Left ventricle myocardium superior (tissue), 1 donor: Measurements from ENCODE around the gene HSD17B10. TPM values are rescaled to one million over a fixed set of nuclear protein-coding genes. Genes with fewer than 3 reads are reported as not detected.
"Not testable (repeated sequence)": the region's sequence is repeated elsewhere in the genome, so short reads cannot be mapped to it uniquely, and the experiment has no call there.

Experiments used
- ATAC-seq: fragments of 200-7000 bp; cut with Tn5 transposase; one replicate; pipeline ENCODE4 v1.9.1; 2020; ENCODE audit warnings: mild to moderate bottlenecking, moderate library complexity
- DNase-seq: peaks from one replicate; pipeline ENCODE4 v3.0.0-alpha.2; 2020
- intact Hi-C: fragments of 100-400 bp; cut with micrococcal nuclease; formaldehyde crosslinking; loops from one replicate; pipeline ENCODE4 v1.11.0; 2022
- total RNA-seq: library from RNA; stranded (reverse); fragmentation: NEBNext Ultra II Directional; extraction: Animal tissue kit (Norgen Biotek cat#: 25700); gene quantifications from one replicate; pipeline ENCODE4 v1.2.1, GENCODE V29; 2021
- donor health status: DM: no; HTN: yes; CAD: no; lungs with severe emphysema.

The HSD17B10 gene
- total RNA-seq, 1 donor from 2014 or later: 102 TPM

GRCh38 chrX:53440101-53440500, 5.9 kb upstream of the HSD17B10 start:
- no peak for ATAC-seq
- intact Hi-C loops: no loop called here
- no peak for DNase-seq

DNA sequence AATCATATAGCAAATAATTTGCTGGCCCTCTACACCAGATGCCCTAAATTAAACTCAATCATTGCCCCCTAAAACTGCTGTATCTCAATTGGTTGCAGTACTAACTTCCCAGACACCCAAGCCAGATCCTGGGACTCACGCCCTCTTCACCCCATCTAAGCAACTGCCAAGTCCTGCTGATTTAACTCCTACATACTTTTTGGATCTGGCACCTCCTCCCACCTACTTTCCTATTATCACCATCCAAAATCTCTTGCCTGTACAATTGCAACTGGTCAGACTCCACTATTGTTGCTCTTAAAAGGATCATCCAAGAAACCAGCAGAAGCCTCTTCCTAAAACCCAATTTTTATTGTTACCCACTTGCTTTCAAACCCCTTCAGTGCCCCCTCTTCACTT, 4.7 kb upstream of the HSD17B10 start:
- DNase-seq (no peak), ATAC-seq (no peak)
- intact Hi-C loops: loop anchor here (10.0 kb wide), 1 partner anchor 124 kb away; no protein-coding TSS in a partner anchor

DNA sequence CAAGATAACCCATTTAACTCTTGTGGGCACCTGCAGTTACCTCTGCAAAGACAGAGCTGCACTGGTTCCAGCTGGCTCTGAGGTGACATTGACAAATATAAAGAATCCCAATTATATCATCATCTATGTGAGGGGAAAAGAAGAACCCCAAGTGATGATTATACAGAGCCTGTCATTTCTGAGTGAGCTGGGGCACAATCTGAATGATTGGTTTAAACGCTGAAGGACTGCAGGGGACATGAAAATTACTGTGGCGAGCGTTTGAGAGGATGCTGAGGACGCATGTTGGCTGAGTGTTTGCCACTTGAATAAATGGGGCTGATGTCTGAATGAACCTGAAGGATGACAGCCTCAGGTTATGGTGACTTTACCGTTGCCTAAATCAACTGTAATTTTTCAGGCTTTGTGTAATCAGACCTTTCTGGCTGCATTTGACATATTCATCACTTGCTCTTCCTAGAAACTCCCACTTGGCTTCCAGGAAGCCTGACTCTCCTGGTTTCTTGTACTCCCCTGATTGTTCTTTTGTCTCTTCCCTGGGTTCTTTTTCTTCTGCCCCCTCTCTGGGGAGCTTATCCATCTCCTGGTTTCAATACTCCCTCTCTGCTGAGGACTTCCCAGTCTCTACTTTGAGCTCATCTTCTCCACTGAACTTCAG, 4.1 kb upstream of the HSD17B10 start:
- intact Hi-C loops: loop anchor here (10.0 kb wide), 1 partner anchor 124 kb away; no protein-coding TSS in a partner anchor
- ATAC-seq (no peak), DNase-seq (no peak)

GRCh38 chrX:53437206-53437605, 3.0 kb upstream of the HSD17B10 start:
- ATAC-seq (no peak), DNase-seq (no peak)
- intact Hi-C loops: loop anchor here (10.0 kb wide), 1 partner anchor 122 kb away; no protein-coding TSS in a partner anchor

DNA sequence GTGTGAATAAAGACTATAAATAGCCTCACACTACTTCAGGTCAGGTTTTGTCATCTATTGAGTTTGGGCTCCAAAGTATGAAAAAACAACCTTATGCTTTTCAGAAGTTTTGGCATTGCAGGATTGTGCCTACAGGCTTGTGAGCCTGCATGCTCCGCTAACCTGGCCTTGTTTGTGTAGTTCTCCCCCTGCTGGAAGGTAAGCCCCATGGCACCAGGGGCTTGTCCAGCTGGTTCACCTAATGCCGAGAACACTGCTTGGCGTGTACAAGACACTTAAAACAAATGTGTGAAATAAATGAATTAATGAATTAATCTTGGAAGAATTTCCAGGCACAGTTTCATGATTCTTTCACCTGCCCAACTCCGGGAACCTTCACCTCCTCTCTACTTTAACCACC, 1.8 kb upstream of the HSD17B10 start:
- intact Hi-C loops: loop anchor here (10.0 kb wide), 1 partner anchor 121 kb away; no protein-coding TSS in a partner anchor
- DNase-seq: peak; percentile 47
- peak; percentile 51 for ATAC-seq

DNA sequence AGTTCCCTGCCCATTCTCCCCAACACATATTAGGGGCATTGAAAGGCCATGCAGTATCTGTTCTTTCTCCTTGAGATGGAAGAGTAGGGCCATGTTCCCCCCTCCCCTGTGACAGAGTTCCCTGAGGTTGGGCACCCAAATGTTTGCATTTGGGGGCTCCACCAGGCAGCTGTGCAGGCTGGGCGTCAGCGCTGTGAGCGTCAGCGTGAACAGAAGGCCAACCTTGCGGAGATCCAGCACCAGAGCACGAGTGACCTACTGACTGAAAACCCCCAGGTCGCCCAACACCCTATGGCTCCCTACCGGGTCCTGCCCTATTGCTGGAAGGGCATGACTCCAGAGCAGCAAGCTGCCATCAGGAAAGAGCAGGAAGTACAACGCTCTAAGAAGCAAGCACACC, 3.9 kb downstream of the HSD17B10 start:
- no peak for ATAC-seq
- no peak for DNase-seq
- intact Hi-C loops: loop anchor here (10.0 kb wide), 1 partner anchor 115 kb away; no protein-coding TSS in a partner anchor

- ATAC-seq (no peak), DNase-seq (no peak)
- intact Hi-C loops: loop anchor here (10.0 kb wide), 1 partner anchor 115 kb away; no protein-coding TSS in a partner anchor
Measured at GRCh38 chrX:53429755-53430154, 4.4 kb downstream of the HSD17B10 start.

- no peak for DNase-seq
- intact Hi-C loops: no loop called here
- ATAC-seq: no peak
Measured at GRCh38 chrX:53422861-53423306, 11.3 kb downstream of the HSD17B10 start, which contains the start of gene RIBC1. Gene RIBC1 (plus strand): TSS chrX:53422873. CDS start chrX:53426277, 3,404 bp downstream.

- intact Hi-C loops: no loop called here
- ATAC-seq (peak; percentile 97), DNase-seq (peak; percentile 96)
Measured at GRCh38 chrX:53422086-53422860, 11.9 kb downstream of the HSD17B10 start, which contains the start of gene SMC1A. Gene SMC1A (minus strand): TSS chrX:53422654. CDS start chrX:53422600, 54 bp downstream.

- intact Hi-C loops: no loop called here
- no peak for DNase-seq
- no peak for ATAC-seq
Measured at GRCh38 chrX:53421772-53422085, 12.4 kb downstream of the HSD17B10 start.

DNA sequence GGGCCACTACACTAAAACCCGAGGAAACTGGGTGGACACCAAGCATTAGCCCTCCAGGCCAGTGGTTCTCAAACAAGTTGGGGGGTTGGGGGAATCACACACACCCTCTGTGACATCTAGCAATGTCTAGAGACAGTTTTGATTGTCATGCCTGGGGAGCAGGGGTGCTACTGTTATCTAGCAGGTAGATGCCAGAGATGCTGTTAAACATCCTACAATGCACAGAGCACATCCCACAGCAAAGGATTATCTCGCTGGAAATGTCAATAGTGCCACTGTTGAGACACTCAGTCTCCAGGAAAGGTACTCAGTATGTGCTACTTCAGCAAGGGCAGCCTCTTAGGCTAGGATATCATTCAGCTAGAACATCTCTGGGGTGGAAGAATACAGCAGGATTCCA, 13.0 kb downstream of the HSD17B10 start:
- DNase-seq: no peak
- no peak for ATAC-seq
- intact Hi-C loops: no loop called here

- DNase-seq, intact Hi-C loops, ATAC-seq: not testable (repeated sequence)
Measured at GRCh38 chrX:53420351-53420750, 13.8 kb downstream of the HSD17B10 start.

GRCh38 chrX:53412446-53412845, 21.7 kb downstream of the HSD17B10 start:
- intact Hi-C loops: no loop called here
- DNase-seq (no peak), ATAC-seq (no peak)

- ATAC-seq (no peak), DNase-seq (no peak)
- intact Hi-C loops: no loop called here
Measured at GRCh38 chrX:53403535-53403934, 30.6 kb downstream of the HSD17B10 start.

DNA sequence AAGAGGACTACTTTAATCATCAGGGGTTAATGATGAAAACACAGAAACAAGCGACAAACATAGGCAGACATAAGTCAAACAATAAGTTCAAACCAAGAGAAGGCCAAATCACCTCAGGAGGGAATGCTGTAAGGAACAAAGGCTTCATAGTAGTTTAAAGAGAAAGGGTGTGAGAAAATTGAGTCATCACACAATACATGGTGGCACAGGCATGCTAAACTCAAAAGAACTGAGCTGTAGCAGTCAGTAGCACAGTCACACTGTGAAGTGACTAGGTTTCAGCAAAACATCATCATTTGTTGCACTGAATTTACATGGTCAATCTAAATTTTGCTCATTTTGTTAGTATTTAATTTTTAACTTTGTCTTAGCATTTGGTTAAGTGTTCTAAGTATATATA, 36.0 kb downstream of the HSD17B10 start:
- intact Hi-C loops: no loop called here
- ATAC-seq: no peak
- no peak for DNase-seq

DNA sequence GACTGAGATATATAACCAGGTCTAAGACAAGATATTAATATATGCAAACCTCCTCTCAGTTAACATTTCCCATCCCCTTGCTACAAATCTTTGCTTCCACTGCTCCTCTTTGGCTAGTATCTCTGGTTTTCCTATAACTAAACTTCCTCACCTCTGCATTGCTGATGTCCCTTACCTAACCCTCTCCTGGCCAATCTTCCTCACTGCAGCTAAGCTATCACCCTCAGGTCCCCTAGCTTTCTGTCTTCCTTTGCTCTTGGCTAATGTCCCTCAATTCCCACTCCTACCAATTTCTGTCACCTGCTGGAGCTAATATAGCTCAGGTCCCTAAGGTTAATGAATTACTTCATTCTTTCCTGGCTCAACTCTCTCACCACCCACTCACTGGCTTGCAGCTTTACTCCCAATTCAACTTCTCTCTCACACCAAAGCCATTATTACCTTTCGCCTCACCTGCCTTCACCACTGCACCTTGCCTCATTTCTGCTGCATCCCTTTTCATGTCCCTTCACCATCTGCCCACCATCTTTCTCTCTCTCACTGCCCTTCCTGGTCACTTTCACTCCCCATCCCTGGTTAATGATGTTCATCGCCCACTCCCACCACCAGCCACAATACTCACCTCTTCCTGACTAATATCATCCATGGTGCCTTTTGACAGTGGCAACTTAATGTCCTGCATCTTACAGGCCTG, 38.4 kb downstream of the HSD17B10 start:
- DNase-seq (no peak), ATAC-seq (no peak)

DNA sequence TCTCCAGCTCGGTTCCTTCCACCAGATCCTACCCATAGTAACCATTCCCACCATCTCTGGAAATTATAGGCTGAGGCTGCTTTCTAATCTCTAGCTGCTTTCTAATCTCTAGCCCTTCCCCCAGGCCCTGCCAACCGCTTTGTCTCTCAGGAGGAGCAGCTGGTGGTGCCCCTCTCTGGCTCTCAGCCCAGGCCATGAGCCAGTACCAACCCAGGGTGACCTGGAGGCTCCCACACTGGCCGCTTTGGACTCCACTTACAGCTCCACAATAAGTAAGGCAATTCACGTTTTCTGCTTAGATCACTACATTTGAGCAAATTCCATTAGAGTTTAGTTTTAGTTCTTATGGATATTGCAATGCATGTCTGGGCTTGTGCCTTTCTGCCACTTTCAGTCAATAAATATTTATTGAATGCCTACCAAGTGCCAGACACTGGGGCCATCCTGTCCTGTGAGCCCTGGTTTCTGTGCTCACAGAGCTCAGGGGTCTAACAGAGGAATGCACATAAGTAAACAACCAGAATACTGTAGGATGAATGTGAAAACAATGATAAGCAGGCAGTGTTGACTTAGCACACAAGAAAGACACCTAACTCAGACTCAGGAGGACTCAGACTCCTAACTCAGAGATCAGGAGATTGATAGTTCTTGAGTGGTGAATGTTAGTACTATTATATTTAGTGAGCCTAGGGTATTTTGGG, 50.6 kb downstream of the HSD17B10 start:
- DNase-seq (peak; percentile 44), ATAC-seq (peak; percentile 82)
- intact Hi-C loops: no loop called here

More for the DNA sequence above, 38.4 kb downstream of the HSD17B10 start:
- intact Hi-C loops: no loop called here
